ENCODE results near the gene L3MBTL4. TPM values are rescaled to one million over a fixed set of nuclear protein-coding genes. Genes with fewer than 3 reads are reported as not detected.

Gene L3MBTL4
- total and polyA plus RNA-seq, 10 of the 15 experiments (the other 5 are each of a cell fraction or from before 2014, with no cell fraction given) = 1.3 to 8.7 (median 3.8) TPM

GRCh38 chr18:6396847-6397246, 17.9 kb downstream of the L3MBTL4 start:
- CTCF ChIA-PET = no interaction called here
- in situ Hi-C loops (cut with MboI) (no loop called here), intact Hi-C loops (cut with micrococcal nuclease; ENCODE audit: unreplicated experiment) (no loop called here)
- 69% methylated on average over 5 of the region's 5 CpGs for WGBS (ENCODE audit: insufficient coverage, insufficient replicate concordance, low lambda C conversion rate, missing lambda C conversion rate)
- no peaks in the 10 kb centered on the region for H3K36me3 ChIP-seq (ENCODE audit: control insufficient read depth in 2 of 2, insufficient read depth in 2 of 2, low read length in 1 of 2)
- H3K4me2 ChIP-seq (ENCODE audit: control insufficient read depth, insufficient read depth) = no peak overlapping the region
- H4K20me1 ChIP-seq (ENCODE audit: control insufficient read depth, insufficient read depth) = no peaks in the 10 kb centered on the region
- H3K9ac ChIP-seq (ENCODE audit: control insufficient read depth, insufficient read depth, low read length) = no peak overlapping the region
- SMC1A ChIA-PET (ENCODE audit: uncharacterized antibody, unreplicated experiment) = no interaction called here
- ATAC-seq (no peak), FAIRE-seq (no peak), DNase-seq (ENCODE audit: low read depth, low spot score) (no peak)
- no peaks in the 10 kb centered on the region for H3K9me3 ChIP-seq (replicated peaks; ENCODE audit: control insufficient read depth, insufficient read depth, low read length)
- H3K4me1 ChIP-seq (ENCODE audit: control insufficient read depth, insufficient read depth, low read length) = no peaks in the 10 kb centered on the region; the same call in 1 of the 2 replicates
- TF ChIP-seq ESRRA (IDR thresholded peaks at IDR 0.05; ENCODE audit: low read length) = no peak
- TF ChIP-seq, protein P1, sequence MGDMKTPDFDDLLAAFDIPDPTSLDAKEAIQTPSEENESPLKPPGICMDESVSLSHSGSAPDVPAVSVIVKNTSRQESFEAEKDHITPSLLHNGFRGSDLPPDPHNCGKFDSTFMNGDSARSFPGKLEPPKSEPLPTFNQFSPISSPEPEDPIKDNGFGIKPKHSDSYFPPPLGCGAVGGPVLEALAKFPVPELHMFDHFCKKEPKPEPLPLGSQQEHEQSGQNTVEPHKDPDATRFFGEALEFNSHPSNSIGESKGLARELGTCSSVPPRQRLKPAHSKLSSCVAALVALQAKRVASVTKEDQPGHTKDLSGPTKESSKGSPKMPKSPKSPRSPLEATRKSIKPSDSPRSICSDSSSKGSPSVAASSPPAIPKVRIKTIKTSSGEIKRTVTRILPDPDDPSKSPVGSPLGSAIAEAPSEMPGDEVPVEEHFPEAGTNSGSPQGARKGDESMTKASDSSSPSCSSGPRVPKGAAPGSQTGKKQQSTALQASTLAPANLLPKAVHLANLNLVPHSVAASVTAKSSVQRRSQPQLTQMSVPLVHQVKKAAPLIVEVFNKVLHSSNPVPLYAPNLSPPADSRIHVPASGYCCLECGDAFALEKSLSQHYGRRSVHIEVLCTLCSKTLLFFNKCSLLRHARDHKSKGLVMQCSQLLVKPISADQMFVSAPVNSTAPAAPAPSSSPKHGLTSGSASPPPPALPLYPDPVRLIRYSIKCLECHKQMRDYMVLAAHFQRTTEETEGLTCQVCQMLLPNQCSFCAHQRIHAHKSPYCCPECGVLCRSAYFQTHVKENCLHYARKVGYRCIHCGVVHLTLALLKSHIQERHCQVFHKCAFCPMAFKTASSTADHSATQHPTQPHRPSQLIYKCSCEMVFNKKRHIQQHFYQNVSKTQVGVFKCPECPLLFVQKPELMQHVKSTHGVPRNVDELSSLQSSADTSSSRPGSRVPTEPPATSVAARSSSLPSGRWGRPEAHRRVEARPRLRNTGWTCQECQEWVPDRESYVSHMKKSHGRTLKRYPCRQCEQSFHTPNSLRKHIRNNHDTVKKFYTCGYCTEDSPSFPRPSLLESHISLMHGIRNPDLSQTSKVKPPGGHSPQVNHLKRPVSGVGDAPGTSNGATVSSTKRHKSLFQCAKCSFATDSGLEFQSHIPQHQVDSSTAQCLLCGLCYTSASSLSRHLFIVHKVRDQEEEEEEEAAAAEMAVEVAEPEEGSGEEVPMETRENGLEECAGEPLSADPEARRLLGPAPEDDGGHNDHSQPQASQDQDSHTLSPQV (IDR thresholded peaks at IDR 0.05) = no peak
- TF ChIP-seq FOXK2 (IDR thresholded peaks at IDR 0.05) = no peak
- H3K27me3 ChIP-seq (replicated peaks in 1 of 2; ENCODE audit: control insufficient read depth in 2 of 2, insufficient read depth in 2 of 2, low read length in 1 of 2) = no peaks in the 10 kb centered on the region
- H3K27ac ChIP-seq (ENCODE audit: control insufficient read depth, insufficient read depth) = no peak overlapping the region
- RAD21 ChIA-PET (ENCODE audit: unreplicated experiment) = interaction anchor here (1.6 kb wide), 1 partner anchor 31 kb away, joined by 4 read pairs; no protein-coding TSS in a partner anchor
- BruUV-seq (replicated peaks) = no TSS peak
- no peak overlapping the region for H3K4me3 ChIP-seq
- no peaks in the 10 kb centered on the region; the same call in 1 of the 2 replicates for H3K79me2 ChIP-seq (ENCODE audit: control insufficient read depth, insufficient read depth, low read length)
- H2AFZ ChIP-seq (ENCODE audit: control insufficient read depth, low read depth, low read length) = no peak overlapping the region
- POLR2A ChIA-PET = no interaction called here

DNA sequence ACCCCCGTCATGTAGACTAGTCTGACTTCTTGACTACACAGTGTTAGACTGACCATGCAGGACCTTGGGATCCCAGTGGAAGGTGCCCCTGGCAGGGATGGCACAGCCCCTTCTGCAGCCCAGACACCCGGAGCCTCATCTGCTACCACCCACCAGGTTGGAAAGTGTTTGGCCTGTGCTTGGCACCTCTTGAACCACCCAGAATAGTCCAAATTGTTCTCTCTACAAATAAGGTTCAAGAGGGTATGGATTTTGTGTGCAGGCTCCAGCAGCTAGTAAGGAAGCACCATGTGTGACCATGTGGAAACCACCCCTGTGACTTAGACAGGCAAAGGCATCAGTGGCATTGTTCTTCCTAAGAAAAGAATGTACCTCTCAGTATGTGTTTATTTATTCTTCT, 18.4 kb downstream of the L3MBTL4 start:
- WGBS (ENCODE audit: insufficient coverage, insufficient replicate concordance, low lambda C conversion rate, missing lambda C conversion rate) = 56% methylated on average over 2 of the region's 2 CpGs
- Histone ChIP-seq H3K4me2 (ENCODE audit: control insufficient read depth, insufficient read depth) (no peak overlapping the region), H3K9ac (ENCODE audit: control insufficient read depth, insufficient read depth, low read length) (no peak overlapping the region), H3K9me3 (replicated peaks; ENCODE audit: control insufficient read depth, insufficient read depth, low read length) (peaks cover 2% of the 10 kb centered on the region; the same call in 1 of the 3 replicates), H3K4me1 (ENCODE audit: control insufficient read depth, insufficient read depth, low read length) (no peaks in the 10 kb centered on the region; the same call in 1 of the 2 replicates), H4K20me1 (ENCODE audit: control insufficient read depth, insufficient read depth) (no peaks in the 10 kb centered on the region), H2AFZ (ENCODE audit: control insufficient read depth, low read depth, low read length) (no peak overlapping the region), H3K27me3 (replicated peaks in 1 of 2; ENCODE audit: control insufficient read depth in 2 of 2, insufficient read depth in 2 of 2, low read length in 1 of 2) (no peaks in the 10 kb centered on the region), H3K4me3 (no peak overlapping the region), H3K36me3 (ENCODE audit: control insufficient read depth in 2 of 2, insufficient read depth in 2 of 2, low read length in 1 of 2) (no peaks in the 10 kb centered on the region), H3K79me2 (ENCODE audit: control insufficient read depth, insufficient read depth, low read length) (no peaks in the 10 kb centered on the region; the same call in 1 of the 2 replicates), H3K27ac (ENCODE audit: control insufficient read depth, insufficient read depth) (no peak overlapping the region)
- POLR2A ChIA-PET = no interaction called here
- TF ChIP-seq ZNF384 (IDR thresholded peaks at IDR 0.05; ENCODE audit: borderline replicate concordance, low read depth, low read length) = no peak
- no peak for TF ChIP-seq ZNF207 (IDR thresholded peaks at IDR 0.05; ENCODE audit: borderline replicate concordance)
- no peak for TF ChIP-seq MLLT1 (IDR thresholded peaks at IDR 0.05)
- no peak for TF ChIP-seq HDAC2 (IDR thresholded peaks at IDR 0.05)
- TF ChIP-seq MTA3 (IDR thresholded peaks at IDR 0.05; ENCODE audit: borderline replicate concordance, low read length) = no peak
- TF ChIP-seq ZNF217 (IDR thresholded peaks at IDR 0.05) = no peak
- TF ChIP-seq STAT3 (IDR thresholded peaks at IDR 0.05; ENCODE audit: low read depth, low read length) = no peak
- no peak for TF ChIP-seq PML (IDR thresholded peaks at IDR 0.05; ENCODE audit: low read length)
- no peak for TF ChIP-seq TARDBP (IDR thresholded peaks at IDR 0.05; ENCODE audit: borderline replicate concordance)
- TF ChIP-seq HDAC6 (IDR thresholded peaks at IDR 0.05; ENCODE audit: unreplicated experiment) = no peak
- no peak for TF ChIP-seq IRF4 (IDR thresholded peaks at IDR 0.05; ENCODE audit: low read depth, low read length)
- SMC1A ChIA-PET (ENCODE audit: uncharacterized antibody, unreplicated experiment) = no interaction called here
- in situ Hi-C loops (cut with MboI) = no loop called here
- no TSS peak for BruUV-seq (replicated peaks)
- ATAC-seq = no peak
- intact Hi-C loops (cut with micrococcal nuclease; ENCODE audit: unreplicated experiment) = no loop called here
- no peak for FAIRE-seq
- CTCF ChIA-PET = no interaction called here
- no peak for DNase-seq (ENCODE audit: low read depth, low spot score)
- RAD21 ChIA-PET (ENCODE audit: unreplicated experiment) = interaction anchor here (1.6 kb wide), 1 partner anchor 30 kb away, joined by 4 read pairs; no protein-coding TSS in a partner anchor
